Stimulated activated naive CD8-positive, alpha-beta T cell treated with anti-CD3 and anti-CD28 coated beads, Interleukin-15, amount 100 ng/mL, for 72 hours (primary cell): ENCODE data around the gene TGM4.
A peak's percentile ranks its signal among the peaks of the same experiment; 100 is the strongest.

Source experiments
- ATAC-seq: fragments of 150-1000 bp; cut with Tn5 transposase; 2 replicates; pipeline ENCODE4 v1.10.0; 2021; ENCODE audit warnings: mild to moderate bottlenecking, moderate library complexity
- DNase-seq, 2 donors: peaks; one replicate each; pipeline ENCODE4 v3.0.0; 2021 to 2022
- H3K27ac Mint-ChIP-seq, 2 donors: one replicate each; pipeline ENCODE4 v1.8.0; 2022; ENCODE audit warnings: mild to moderate bottlenecking in 2 of 2, mixed read lengths in 2 of 2, moderate library complexity in 2 of 2
- H3K27me3 Mint-ChIP-seq: one replicate; pipeline ENCODE4 v1.8.0; 2022; ENCODE audit warnings: mixed read lengths
- H3K4me1 Mint-ChIP-seq: one replicate; pipeline ENCODE4 v1.8.0; 2022; ENCODE audit warnings: mild to moderate bottlenecking, mixed read lengths
- H3K4me3 Mint-ChIP-seq, 2 donors: one replicate each; pipeline ENCODE4 v1.8.0; 2022; ENCODE audit warnings: mild to moderate bottlenecking in 2 of 2, mixed read lengths in 2 of 2, moderate library complexity in 1 of 2
- H3K9me3 Mint-ChIP-seq, 2 donors: one replicate each; pipeline ENCODE4 v1.8.0; 2022; ENCODE audit warnings: mixed read lengths in 2 of 2

TGM4 gene

DNA sequence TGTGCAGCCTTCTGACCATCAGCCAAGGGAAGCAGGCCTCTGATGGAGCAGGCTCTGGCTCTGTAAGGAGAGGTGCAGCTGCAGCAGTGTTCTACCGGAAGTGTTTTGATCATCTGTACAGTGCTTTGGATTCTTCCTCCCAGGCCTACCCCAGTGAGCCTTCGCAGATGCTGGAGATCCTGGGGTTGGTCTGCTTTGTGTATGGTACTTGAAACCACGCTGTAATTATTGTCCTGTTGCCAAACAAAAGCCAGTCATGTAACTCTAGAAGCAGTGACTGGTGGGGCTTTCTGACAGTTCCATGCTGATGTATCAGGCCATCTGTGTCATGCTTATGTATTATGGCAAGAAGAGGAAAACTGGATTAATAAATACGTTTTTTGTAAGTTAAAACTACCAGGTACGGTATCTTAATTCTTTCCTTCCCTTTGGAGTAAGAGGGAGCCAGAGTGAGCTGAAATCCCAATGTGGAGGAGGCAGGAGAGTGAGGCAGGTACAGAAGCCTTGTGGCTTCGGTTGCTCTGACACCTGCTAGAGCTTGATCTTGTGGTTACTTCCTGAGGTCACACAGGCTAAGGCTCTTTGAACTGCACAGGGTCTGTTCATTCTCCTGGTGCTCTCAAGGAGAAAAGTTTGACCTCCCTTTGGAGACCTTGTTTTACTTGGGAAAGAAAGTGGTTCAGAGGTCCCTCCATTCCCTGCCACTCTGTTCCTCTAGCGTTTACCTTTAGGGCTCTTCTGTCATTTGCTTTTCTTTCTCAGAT, 9.0 kb upstream of the TGM4 start:
- DNase-seq, result no peak
- Mint-ChIP-seq H3K9me3 (peaks cover 0 to 8% of the 10 kb centered on the region in 2 donors), H3K4me1 (peaks cover 54% of the 10 kb centered on the region), H3K4me3 (peak overlapping the region in 1 of 2 donors; percentile 10), H3K27ac (peak overlapping the region in 1 of 2 donors; percentile 34), H3K27me3 (no peaks in the 10 kb centered on the region)
- ATAC-seq, result peak; percentile 3

DNA sequence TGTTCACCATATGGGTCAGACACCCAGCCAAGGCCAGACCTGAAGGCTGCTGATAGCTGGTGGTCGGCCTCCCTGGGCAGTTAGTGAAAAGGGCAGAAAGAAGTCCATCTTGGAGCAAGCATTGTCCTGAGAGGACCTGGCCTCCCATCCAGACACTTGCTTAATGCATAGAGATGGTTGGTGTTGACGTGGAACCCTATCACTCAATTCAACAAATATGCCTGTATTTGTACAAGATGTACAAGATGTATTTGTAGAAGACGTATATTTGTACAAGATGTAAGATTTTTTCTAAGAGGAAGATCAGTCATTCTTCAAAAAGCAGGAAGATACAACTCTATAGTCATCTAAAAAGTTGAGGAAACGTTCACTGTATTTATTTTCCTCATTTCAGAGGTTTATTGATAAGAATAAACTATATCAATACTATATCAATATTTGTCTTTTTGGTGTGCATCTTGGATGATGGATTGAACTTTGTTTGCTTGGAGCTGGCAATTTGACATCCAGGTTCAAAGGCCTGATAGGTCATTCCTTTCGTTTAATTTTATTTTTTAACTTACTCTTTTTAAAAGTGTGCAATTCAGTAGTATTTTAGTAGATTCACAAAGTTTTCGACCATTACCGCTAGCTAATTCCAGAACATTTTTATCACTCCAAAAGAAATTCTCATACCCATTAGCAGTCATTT, 6.8 kb upstream of the TGM4 start:
- H3K9me3 Mint-ChIP-seq, result peaks cover 0 to 8% of the 10 kb centered on the region in 2 donors
- no peak for ATAC-seq
- H3K4me1 Mint-ChIP-seq, result peaks cover 47% of the 10 kb centered on the region
- DNase-seq, result no peak
- no peak overlapping the region for H3K4me3 Mint-ChIP-seq
- H3K27me3 Mint-ChIP-seq, result no peaks in the 10 kb centered on the region
- no peak overlapping the region for H3K27ac Mint-ChIP-seq

DNA sequence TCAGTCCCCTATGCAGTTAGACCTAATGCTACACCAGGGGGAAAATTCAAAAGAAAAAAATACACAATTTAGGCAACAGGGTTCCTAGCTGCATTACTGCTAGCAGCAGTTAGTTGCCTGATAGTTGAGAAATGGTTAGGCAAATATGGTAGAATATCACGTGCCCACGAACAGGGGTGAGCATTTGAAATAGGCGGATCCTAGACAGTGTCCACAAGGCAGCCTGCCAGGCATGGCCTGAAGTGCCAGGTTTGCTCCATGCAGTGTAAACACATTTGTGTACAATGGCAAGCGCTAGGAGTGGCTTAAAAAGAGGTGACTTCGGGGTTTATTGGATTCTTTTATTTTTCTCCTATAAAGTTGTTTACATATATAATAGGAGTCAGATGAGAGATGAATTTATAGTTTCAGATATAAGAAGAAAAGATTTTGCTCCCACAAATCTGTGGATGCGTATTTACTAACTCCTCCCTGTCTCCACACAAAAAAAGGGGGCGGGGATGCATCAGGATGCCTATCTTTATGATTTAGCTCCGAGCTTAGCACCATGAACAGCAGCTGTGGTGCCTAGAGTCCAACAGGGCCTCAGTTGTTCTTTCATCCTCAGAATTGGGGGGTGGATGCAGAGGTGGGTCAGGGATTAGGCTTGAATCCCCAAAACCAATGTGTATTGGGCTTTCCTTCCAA, 3.9 kb upstream of the TGM4 start:
- ATAC-seq (no peak), DNase-seq (no peak)
- Mint-ChIP-seq H3K27ac (no peak overlapping the region), H3K9me3 (peaks cover 0 to 8% of the 10 kb centered on the region in 2 donors), H3K27me3 (no peaks in the 10 kb centered on the region), H3K4me1 (peaks cover 20% of the 10 kb centered on the region), H3K4me3 (no peak overlapping the region)

DNA sequence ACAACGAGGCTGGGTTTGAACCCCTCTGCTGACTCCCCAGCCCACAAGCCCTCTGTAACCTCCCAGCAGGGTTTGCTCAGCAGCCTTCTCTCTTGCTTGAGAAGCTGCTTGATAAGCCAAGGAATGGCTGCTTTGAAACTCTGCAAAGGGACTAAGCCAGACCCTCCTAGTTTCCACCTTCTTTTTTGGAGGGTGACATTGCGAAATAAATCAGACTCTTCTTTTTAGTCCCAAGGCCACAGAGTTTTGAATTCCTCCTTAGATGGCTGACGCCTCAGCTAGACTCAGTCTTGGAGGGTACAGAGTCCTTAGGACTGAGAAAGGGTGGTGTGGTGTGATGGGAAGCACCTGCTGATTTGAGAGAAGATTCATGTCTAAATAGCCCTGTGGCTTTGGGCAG, 1.2 kb downstream of the TGM4 start:
- Mint-ChIP-seq H3K27me3 (no peaks in the 10 kb centered on the region), H3K27ac (peak overlapping the region in 1 of 2 donors; percentile 48), H3K4me1 (no peaks in the 10 kb centered on the region), H3K9me3 (no peaks in the 10 kb centered on the region), H3K4me3 (no peak overlapping the region)
- DNase-seq (no peak), ATAC-seq (no peak)

- Mint-ChIP-seq H3K27me3 (peaks cover 2% of the 10 kb centered on the region), H3K27ac (no peak overlapping the region), H3K4me3 (no peak overlapping the region), H3K4me1 (no peaks in the 10 kb centered on the region), H3K9me3 (no peaks in the 10 kb centered on the region)
- DNase-seq (no peak), ATAC-seq (no peak)
These were observed 2.9 kb downstream of the TGM4 start for GRCh38 chr3:44877333-44877732.

- Mint-ChIP-seq H3K9me3 (no peaks in the 10 kb centered on the region), H3K27ac (no peak overlapping the region), H3K4me1 (no peaks in the 10 kb centered on the region), H3K27me3 (peaks cover 7% of the 10 kb centered on the region), H3K4me3 (no peak overlapping the region)
- DNase-seq, result no peak
- ATAC-seq, result no peak
These were observed 5.9 kb downstream of the TGM4 start for GRCh38 chr3:44880284-44880683.

DNA sequence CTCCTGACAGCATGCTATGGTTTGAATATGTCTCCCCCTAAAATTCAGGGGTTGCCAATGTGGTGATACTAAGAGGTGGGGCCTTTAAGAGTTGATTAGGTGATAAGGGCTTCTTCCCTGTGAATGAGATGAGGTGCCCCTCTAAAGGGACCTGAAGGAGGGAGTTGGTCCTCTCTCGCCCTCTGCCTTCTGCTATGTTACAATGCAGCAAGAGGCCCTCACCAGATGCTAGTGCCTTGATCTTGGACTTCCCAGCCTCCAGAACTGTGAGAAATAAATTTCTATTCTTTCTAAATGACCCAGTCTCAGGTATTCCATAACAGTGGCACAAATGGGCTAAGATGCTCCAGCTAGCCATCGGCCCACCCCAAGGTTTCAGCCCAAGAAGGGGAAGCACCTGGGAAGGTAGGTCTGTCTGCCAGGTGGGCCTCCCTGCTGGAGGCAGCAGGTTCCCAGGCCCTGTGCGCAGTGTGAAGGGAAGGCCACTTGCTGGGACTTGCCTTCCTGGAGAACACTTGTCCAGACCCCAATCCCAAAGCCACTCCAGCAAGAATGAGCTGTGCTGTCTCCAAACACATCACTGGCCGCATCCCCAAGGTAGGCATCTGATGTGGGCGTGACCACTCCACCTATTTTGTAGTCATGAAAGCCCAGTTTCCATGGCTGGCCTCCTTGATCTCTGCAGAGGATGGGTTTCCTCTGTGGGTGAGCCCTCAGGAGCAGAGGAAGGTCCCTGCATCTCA, 9.0 kb downstream of the TGM4 start:
- ATAC-seq, result no peak
- DNase-seq, result no peak
- H3K27ac Mint-ChIP-seq, result no peak overlapping the region
- no peaks in the 10 kb centered on the region for H3K4me1 Mint-ChIP-seq
- peaks cover 20% of the 10 kb centered on the region for H3K27me3 Mint-ChIP-seq
- H3K4me3 Mint-ChIP-seq, result no peak overlapping the region
- H3K9me3 Mint-ChIP-seq, result no peaks in the 10 kb centered on the region

DNA sequence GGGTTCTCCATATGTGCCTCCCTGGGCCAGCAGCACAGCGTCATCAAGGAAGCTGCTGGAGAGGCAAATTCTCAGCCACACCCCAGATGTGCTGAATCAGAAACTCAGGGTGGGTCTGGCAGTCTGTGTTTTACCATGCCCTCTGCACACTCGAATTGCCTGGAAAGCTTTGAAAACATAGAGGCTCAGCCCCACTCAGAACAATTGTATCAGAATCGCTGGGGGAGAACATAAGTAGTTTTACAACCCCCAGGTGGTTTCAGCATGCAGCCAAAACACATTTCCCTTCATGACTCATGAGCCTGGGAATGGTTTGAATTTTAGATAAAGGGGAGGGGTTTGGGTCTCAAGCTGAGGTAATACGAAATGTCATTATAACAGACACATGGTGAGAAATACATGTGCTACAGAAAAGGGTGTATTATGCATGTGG, 9.6 kb downstream of the TGM4 start:
- no peaks in the 10 kb centered on the region for H3K4me1 Mint-ChIP-seq
- ATAC-seq, result no peak
- DNase-seq, result no peak
- H3K4me3 Mint-ChIP-seq, result no peak overlapping the region
- H3K27me3 Mint-ChIP-seq, result peaks cover 20% of the 10 kb centered on the region
- no peaks in the 10 kb centered on the region for H3K9me3 Mint-ChIP-seq
- no peak overlapping the region for H3K27ac Mint-ChIP-seq

- no peak overlapping the region for H3K27ac Mint-ChIP-seq
- H3K4me3 Mint-ChIP-seq, result no peak overlapping the region
- no peaks in the 10 kb centered on the region for H3K4me1 Mint-ChIP-seq
- H3K9me3 Mint-ChIP-seq, result no peaks in the 10 kb centered on the region
- ATAC-seq, result no peak
- no peak for DNase-seq
- peaks cover 20% of the 10 kb centered on the region for H3K27me3 Mint-ChIP-seq
These were observed 11.2 kb downstream of the TGM4 start for GRCh38 chr3:44885618-44886017.

GRCh38 chr3:44886561-44886960, 12.2 kb downstream of the TGM4 start:
- Mint-ChIP-seq H3K4me1 (no peaks in the 10 kb centered on the region), H3K4me3 (no peak overlapping the region), H3K27ac (no peak overlapping the region), H3K27me3 (peaks cover 20% of the 10 kb centered on the region), H3K9me3 (no peaks in the 10 kb centered on the region)
- no peak for DNase-seq
- ATAC-seq, result no peak

DNA sequence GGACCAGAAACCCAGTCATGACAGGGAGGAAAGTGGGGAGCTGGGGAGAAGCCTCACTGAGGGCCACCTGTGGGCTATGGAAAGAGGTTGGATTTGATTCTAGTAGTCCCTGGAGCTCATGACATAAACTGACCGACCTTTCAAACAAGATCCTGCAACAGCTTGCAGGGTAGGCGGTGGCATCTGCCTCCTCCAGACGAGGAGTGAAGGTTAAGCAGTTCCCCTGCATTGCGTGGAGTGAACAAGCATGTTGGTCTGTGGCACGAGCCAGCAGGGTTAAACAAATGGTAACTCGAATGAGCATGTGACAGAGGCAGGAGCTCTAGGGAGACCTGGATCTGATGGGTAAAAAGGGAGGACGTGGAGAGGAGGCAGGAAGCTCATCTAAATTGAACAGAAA, 12.7 kb downstream of the TGM4 start:
- peaks cover 20% of the 10 kb centered on the region for H3K27me3 Mint-ChIP-seq
- H3K9me3 Mint-ChIP-seq, result no peaks in the 10 kb centered on the region
- ATAC-seq (no peak), DNase-seq (no peak)
- no peak overlapping the region for H3K27ac Mint-ChIP-seq
- H3K4me3 Mint-ChIP-seq, result no peak overlapping the region
- H3K4me1 Mint-ChIP-seq, result no peaks in the 10 kb centered on the region

- Mint-ChIP-seq H3K4me1 (no peaks in the 10 kb centered on the region), H3K9me3 (no peaks in the 10 kb centered on the region), H3K4me3 (no peak overlapping the region), H3K27me3 (peaks cover 13% of the 10 kb centered on the region), H3K27ac (no peak overlapping the region)
- DNase-seq (no peak), ATAC-seq (no peak)
These were observed 15.8 kb downstream of the TGM4 start for GRCh38 chr3:44890258-44890657.

DNA sequence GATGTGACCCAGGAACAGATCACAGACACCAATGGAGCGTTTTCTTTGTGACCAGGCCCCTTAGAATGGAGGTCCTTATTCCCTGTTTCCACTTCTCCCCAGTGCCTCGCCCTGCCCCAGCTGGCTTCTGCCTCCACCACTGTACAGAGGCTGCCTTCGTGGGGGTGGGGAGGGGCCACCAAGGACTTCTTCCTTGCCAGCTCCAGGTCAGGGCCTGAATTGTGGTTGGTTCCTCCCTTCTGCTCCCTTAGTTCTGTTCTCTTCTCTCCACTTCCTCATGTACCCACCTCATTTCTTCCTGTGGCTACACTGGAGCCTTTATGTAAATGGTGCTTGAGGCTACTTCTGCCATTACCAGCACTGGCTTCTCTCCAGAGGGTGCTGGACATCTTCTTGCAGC, 16.4 kb downstream of the TGM4 start:
- H3K4me1 Mint-ChIP-seq, result no peaks in the 10 kb centered on the region
- DNase-seq (no peak), ATAC-seq (no peak)
- peaks cover 13% of the 10 kb centered on the region for H3K27me3 Mint-ChIP-seq
- H3K9me3 Mint-ChIP-seq, result no peaks in the 10 kb centered on the region
- no peak overlapping the region for H3K4me3 Mint-ChIP-seq
- H3K27ac Mint-ChIP-seq, result peak overlapping the region in 1 of 2 donors; percentile 15

GRCh38 chr3:44892689-44893088, 18.3 kb downstream of the TGM4 start:
- ATAC-seq, result no peak
- DNase-seq, result no peak
- no peaks in the 10 kb centered on the region for H3K27me3 Mint-ChIP-seq
- no peak overlapping the region for H3K27ac Mint-ChIP-seq
- no peak overlapping the region for H3K4me3 Mint-ChIP-seq
- no peaks in the 10 kb centered on the region for H3K4me1 Mint-ChIP-seq
- H3K9me3 Mint-ChIP-seq, result no peaks in the 10 kb centered on the region

GRCh38 chr3:44893097-44893496, 18.7 kb downstream of the TGM4 start:
- Mint-ChIP-seq H3K4me3 (no peak overlapping the region), H3K9me3 (no peaks in the 10 kb centered on the region), H3K4me1 (no peaks in the 10 kb centered on the region), H3K27ac (peak overlapping the region in 1 of 2 donors; percentile 54), H3K27me3 (no peaks in the 10 kb centered on the region)
- no peak for ATAC-seq
- DNase-seq, result no peak
